ENCODE results near the gene PIKFYVE.
"Not testable (repeated sequence)": the region's sequence is repeated elsewhere in the genome, so short reads cannot be mapped to it uniquely, and the experiment has no call there.

PIKFYVE gene

GRCh38 chr2:208304695-208305094 is 38.6 kb downstream of the PIKFYVE start:
- DNase-seq (ENCODE audit: low read depth in 3 of 3): no peak

GRCh38 chr2:208306291-208306690 is 40.2 kb downstream of the PIKFYVE start:
- DNase-seq (ENCODE audit: low read depth in 3 of 3): no peak

- DNase-seq (ENCODE audit: low read depth in 3 of 3): no peak
These were observed 45.3 kb downstream of the PIKFYVE start for GRCh38 chr2:208311321-208311720.

- DNase-seq (ENCODE audit: low read depth in 3 of 3): no peak
These were observed 45.9 kb downstream of the PIKFYVE start for GRCh38 chr2:208311954-208312353.

GRCh38 chr2:208315081-208315788 is 49.2 kb downstream of the PIKFYVE start:
- DNase-seq (ENCODE audit: low read depth in 3 of 3): no peak

- DNase-seq (ENCODE audit: low read depth in 3 of 3): no peak
These were observed 52.1 kb downstream of the PIKFYVE start for GRCh38 chr2:208318127-208318526.

- no peak for DNase-seq (ENCODE audit: low read depth in 3 of 3)
These were observed 53.3 kb downstream of the PIKFYVE start for GRCh38 chr2:208319391-208319790.

- DNase-seq (ENCODE audit: low read depth in 3 of 3): no peak
These were observed 54.6 kb downstream of the PIKFYVE start for GRCh38 chr2:208320686-208321085.

GRCh38 chr2:208326016-208326415 is 60.0 kb downstream of the PIKFYVE start:
- no peak for DNase-seq (ENCODE audit: low read depth in 3 of 3)

- no peak for DNase-seq (ENCODE audit: low read depth in 3 of 3)
These were observed 63.4 kb downstream of the PIKFYVE start for GRCh38 chr2:208329485-208329884.

GRCh38 chr2:208334230-208334629 is 68.2 kb downstream of the PIKFYVE start:
- DNase-seq (ENCODE audit: low read depth in 3 of 3): no peak

GRCh38 chr2:208346756-208347155 is 80.7 kb downstream of the PIKFYVE start:
- no peak for DNase-seq (ENCODE audit: low read depth in 3 of 3)

GRCh38 chr2:208350610-208351009 is 84.6 kb downstream of the PIKFYVE start:
- DNase-seq (ENCODE audit: low read depth in 3 of 3): no peak

GRCh38 chr2:208352644-208353567 is 86.9 kb downstream of the PIKFYVE start:
- DNase-seq (ENCODE audit: low read depth in 3 of 3): no peak

GRCh38 chr2:208354964-208355381 is 88.9 kb downstream of the PIKFYVE start:
- DNase-seq (ENCODE audit: low read depth in 3 of 3): no peak

GRCh38 chr2:208356420-208356819 is 90.4 kb downstream of the PIKFYVE start:
- DNase-seq (ENCODE audit: low read depth in 3 of 3): not testable (repeated sequence)

GRCh38 chr2:208356846-208357574 is 91.0 kb downstream of the PIKFYVE start:
- no peak for DNase-seq (ENCODE audit: low read depth in 3 of 3)

- no peak for DNase-seq (ENCODE audit: low read depth in 3 of 3)
These were observed 92.9 kb downstream of the PIKFYVE start for GRCh38 chr2:208358758-208359631.

GRCh38 chr2:208359632-208359986 is 93.6 kb downstream of the PIKFYVE start:
- DNase-seq (ENCODE audit: low read depth in 3 of 3): no peak

GRCh38 chr2:208360259-208361076 is 94.4 kb downstream of the PIKFYVE start:
- no peak for DNase-seq (ENCODE audit: low read depth in 3 of 3)

- DNase-seq (ENCODE audit: low read depth in 3 of 3): no peak
These were observed 95.0 kb downstream of the PIKFYVE start for GRCh38 chr2:208361077-208361441.
